Activated T-cell treated with anti-CD3 and anti-CD28 coated beads, Interleukin-2, amount 50 U/mL, for 72 hours (primary cell): Measurements from ENCODE around the gene MKNK2. TPM values are rescaled to one million over a fixed set of nuclear protein-coding genes. Genes with fewer than 3 reads are reported as not detected.

Experiments
- ATAC-seq, 2 donors: fragments of 150-1000 bp; cut with Tn5 transposase; replicated peaks in 1 of 2; 2 replicates each; pipeline ENCODE4 v1.10.0; 2021; ENCODE audit warnings: moderate library complexity in 2 of 2, mild to moderate bottlenecking in 1 of 2
- DNase-seq, 2 donors: peaks; one replicate each; pipeline ENCODE4 v3.0.0; 2021 to 2022; ENCODE audit warnings: mixed read lengths in 1 of 2
- H3K27ac Mint-ChIP-seq: one replicate; pipeline ENCODE4 v1.8.0; 2022; ENCODE audit warnings: mild to moderate bottlenecking, moderate library complexity, mixed read lengths
- H3K27me3 Mint-ChIP-seq: one replicate; pipeline ENCODE4 v1.8.0; 2022; ENCODE audit warnings: low read depth, mixed read lengths
- H3K36me3 Mint-ChIP-seq, 2 donors: one replicate each; pipeline ENCODE4 v1.8.0; 2022; ENCODE audit warnings: mixed read lengths in 2 of 2, mild to moderate bottlenecking in 1 of 2; ENCODE audit not compliant: insufficient read depth in 2 of 2
- H3K4me1 Mint-ChIP-seq: one replicate; pipeline ENCODE4 v1.8.0; 2022; ENCODE audit warnings: low read depth, mixed read lengths
- H3K4me3 Mint-ChIP-seq, 2 donors: one replicate each; pipeline ENCODE4 v1.8.0; 2022; ENCODE audit warnings: mild to moderate bottlenecking in 2 of 2, mixed read lengths in 2 of 2, moderate library complexity in 2 of 2
- H3K9me3 Mint-ChIP-seq, 2 donors: one replicate each; pipeline ENCODE4 v1.8.0; 2022; ENCODE audit warnings: mixed read lengths in 2 of 2
- total RNA-seq, 2 donors: library from RNA; stranded (reverse); gene quantifications; one replicate each; pipeline ENCODE4 v1.2.3, GENCODE V29; 2022

The MKNK2 gene
- total RNA-seq, 2 donors from 2014 or later: 120 to 121 TPM

DNA sequence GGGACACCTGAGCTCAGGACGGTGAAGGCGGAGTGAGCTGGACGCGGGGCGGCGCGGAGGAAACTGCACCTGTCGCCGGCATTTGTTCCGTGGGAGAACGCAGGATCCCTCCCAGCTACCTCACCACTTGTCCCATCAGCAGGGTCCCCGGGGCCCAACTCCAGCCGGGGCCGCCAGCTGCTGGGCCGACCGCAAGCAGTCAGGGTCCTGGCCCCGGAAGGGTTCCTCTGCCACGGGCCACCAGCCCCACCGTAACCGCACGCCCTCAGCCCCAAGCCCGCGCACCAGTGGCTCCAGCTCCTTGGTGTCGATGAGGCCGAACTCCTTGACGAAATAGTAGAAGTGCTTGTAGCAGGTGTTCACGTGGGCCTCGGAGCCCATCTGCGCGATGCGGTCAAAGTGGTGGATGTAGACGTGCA lies 25.5 kb upstream of the MKNK2 start:
- no peak for DNase-seq
- peaks cover 33% of the 10 kb centered on the region for H3K4me1 Mint-ChIP-seq
- H3K4me3 Mint-ChIP-seq: no peak overlapping the region
- no peak overlapping the region for H3K27ac Mint-ChIP-seq
- ATAC-seq: no peak
- no peaks in the 10 kb centered on the region for H3K9me3 Mint-ChIP-seq
- H3K27me3 Mint-ChIP-seq: no peaks in the 10 kb centered on the region
- peaks cover 8 to 42% of the 10 kb centered on the region in 2 donors for H3K36me3 Mint-ChIP-seq

DNA sequence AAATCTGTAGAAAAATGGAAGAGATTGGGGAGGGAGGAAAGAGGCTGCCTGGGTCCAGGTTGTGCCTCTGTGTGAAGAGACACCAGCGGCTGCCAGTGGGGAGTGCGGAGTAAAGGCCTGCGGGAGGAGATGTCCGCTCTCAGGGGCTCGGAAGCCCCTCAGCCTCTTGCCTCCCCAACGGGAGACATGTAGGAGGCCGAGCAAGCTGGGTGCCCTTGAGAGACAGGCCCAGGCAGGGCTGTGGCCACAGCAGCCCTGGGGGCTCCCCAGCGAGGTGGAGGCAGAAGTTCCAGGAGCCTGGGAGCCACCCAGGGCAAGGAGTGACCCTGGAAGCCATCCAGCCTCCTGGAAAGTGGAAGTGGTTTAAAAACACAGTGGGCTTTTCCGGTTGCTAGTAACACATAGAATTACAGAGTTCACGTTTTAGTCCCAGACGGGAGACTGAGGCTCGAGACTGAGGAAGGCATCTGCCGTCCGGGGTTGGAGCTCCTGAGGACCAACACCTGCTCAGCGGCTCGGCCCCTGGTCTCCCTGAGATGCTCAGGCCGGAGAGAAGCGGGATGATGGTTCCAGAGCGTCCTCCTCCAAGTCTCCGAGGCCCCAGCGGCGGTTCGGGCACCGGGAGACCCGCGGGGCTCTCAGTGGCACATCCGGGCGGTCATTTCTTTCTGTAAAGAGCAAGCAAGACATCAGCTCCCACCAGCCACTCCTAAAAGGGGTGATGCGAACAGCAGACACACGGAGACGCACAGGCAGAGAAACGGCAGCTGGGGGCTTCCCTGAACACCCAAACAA lies 21.9 kb upstream of the MKNK2 start:
- Mint-ChIP-seq H3K27me3 (no peaks in the 10 kb centered on the region), H3K4me1 (peaks cover 23% of the 10 kb centered on the region), H3K27ac (peak overlapping the region; percentile 48), H3K36me3 (peaks cover 8 to 39% of the 10 kb centered on the region in 2 donors), H3K4me3 (no peak overlapping the region), H3K9me3 (no peaks in the 10 kb centered on the region)
- ATAC-seq: no peak
- no peak for DNase-seq

DNA sequence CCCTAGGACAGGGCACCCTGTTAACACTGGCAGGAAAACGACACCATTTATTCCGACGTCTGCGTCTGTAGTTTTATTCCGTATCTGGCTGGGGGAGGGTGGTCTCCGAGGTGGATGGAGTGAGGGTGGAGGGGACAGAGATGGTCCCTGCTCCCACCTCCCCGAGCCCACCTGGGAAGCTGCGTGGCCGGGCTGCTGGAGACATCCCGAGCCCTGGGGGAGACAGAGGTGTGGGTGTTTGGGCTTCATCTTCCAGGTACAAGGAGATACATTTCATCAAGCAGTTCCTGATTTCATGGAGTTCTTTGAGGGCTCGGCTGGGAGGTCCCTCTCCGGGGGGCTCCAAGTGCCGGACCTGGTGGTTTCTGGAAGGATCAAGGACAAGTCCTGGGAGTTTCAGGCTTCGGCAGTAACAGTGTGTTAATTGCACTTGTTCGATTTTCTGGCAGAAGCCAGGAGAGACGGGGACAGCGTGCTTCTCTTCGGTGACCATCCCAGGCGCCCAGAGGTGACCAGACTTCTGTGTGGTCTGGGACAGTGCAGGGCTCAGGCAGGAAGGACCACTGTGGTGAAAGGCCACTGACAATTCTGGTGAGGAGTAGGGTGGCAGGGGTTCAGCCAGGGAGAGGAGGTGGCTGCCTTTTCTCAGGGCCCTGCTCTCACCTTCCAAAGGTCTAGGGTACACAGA lies 20.1 kb upstream of the MKNK2 start:
- DNase-seq: no peak
- H3K27ac Mint-ChIP-seq: peak overlapping the region; percentile 81
- peaks cover 8 to 31% of the 10 kb centered on the region in 2 donors for H3K36me3 Mint-ChIP-seq
- no peak for ATAC-seq
- H3K9me3 Mint-ChIP-seq: no peaks in the 10 kb centered on the region
- H3K4me1 Mint-ChIP-seq: peaks cover 23% of the 10 kb centered on the region
- no peaks in the 10 kb centered on the region for H3K27me3 Mint-ChIP-seq
- no peak overlapping the region for H3K4me3 Mint-ChIP-seq

DNA sequence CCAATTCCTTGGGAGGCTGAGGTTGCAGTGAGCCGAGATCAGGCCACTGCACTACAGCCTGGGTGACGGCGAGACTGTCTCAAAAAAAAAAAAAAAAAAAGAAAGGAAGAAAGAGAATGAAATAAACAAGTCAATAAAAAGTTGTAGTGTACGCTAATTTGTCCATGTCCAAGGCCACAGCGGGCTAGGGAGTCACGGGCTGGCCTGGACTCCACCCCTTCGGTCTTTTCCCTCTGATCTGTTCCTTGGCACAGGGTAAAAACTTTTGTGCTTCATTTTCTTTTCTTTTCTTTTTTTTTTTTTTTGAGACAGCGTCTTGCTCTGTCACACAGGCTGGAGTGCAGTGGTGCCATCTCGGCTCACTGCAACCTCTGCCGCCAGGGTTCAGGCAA lies 19.4 kb upstream of the MKNK2 start:
- Mint-ChIP-seq H3K4me3 (no peak overlapping the region), H3K36me3 (peaks cover 8 to 28% of the 10 kb centered on the region in 2 donors), H3K27ac (peak overlapping the region; percentile 63), H3K27me3 (no peaks in the 10 kb centered on the region), H3K4me1 (peaks cover 23% of the 10 kb centered on the region), H3K9me3 (no peaks in the 10 kb centered on the region)
- no peak for DNase-seq
- ATAC-seq: no peak

DNA sequence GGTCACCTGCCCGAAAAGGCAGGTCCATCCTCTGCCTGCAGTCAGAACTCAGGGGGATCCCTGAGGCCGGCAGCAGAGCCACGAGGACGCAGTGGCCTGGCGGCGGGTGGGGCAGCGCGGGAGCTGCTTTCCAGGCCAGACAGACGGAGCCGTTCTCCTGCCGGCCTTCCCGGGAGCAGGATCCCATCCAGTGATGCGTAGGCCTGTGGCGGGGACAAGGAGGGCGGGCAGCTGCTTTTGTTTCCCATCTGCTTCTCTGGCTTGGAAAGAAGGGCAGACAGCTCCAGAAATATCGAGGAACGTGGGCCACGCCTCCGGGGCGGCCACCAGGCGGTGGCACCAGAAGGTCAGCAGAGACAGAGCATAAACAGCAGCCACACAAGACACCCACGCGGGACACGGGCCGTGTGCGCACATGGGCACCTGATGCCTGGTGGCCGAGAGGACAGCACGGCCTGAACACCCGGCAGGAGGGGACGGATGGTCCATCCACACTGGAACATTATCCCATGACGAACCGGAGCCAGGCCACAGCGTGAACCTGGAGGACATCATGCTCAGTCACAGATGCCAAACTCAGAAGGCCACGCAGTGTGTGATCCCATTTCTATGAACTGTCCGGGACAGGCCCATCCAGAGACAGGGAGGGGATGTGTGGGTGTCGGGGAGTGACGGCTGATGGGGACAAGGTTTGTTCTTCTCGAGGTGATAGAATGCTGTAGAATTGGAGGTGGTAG lies 13.9 kb upstream of the MKNK2 start:
- H3K9me3 Mint-ChIP-seq: no peaks in the 10 kb centered on the region
- no peak overlapping the region for H3K27ac Mint-ChIP-seq
- H3K36me3 Mint-ChIP-seq: no peaks in the 10 kb centered on the region
- peaks cover 24% of the 10 kb centered on the region for H3K4me1 Mint-ChIP-seq
- no peak for ATAC-seq
- no peak overlapping the region for H3K4me3 Mint-ChIP-seq
- no peaks in the 10 kb centered on the region for H3K27me3 Mint-ChIP-seq
- DNase-seq: no peak

DNA sequence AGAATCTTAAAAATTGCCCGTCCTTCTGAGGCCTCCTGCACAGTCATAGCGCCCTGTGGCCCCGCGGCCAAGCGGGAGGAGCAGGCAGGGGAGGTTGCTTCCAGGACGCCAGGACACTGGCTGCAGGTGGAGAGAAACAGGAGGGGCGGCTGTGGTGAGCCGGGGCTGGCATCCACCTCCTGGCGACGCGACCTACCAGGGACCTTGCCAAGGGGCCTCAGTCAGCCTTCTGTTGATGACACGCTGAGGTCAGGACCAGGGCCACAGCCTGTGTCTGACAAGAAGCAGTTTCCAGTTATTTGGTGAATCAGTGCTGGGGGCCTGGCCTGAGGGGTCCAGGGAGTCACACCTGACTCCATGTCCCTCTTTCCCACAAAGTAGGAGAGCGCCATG lies 13.3 kb upstream of the MKNK2 start:
- Mint-ChIP-seq H3K36me3 (no peaks in the 10 kb centered on the region), H3K27me3 (no peaks in the 10 kb centered on the region), H3K4me3 (no peak overlapping the region), H3K9me3 (no peaks in the 10 kb centered on the region), H3K27ac (no peak overlapping the region), H3K4me1 (peaks cover 20% of the 10 kb centered on the region)
- DNase-seq: no peak
- ATAC-seq: no peak

DNA sequence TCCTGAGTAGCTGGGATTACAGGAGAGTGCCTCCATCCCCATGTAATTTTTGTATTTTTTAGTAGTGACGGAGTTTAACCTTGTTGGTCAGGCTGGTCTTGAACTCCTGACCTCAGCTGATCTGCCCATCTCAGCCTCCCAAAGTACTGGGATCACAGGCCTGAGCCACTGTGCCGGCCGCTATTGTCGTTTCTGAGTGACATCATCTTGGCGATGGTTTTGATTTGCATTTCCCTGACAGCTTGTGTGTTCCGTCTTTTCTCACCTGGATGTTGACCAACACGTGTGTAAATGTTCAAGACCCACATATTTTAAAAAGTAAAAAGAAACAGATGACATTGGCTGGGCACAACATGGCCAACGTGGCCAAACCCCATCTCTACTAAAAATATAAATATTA lies 12.8 kb upstream of the MKNK2 start:
- H3K4me3 Mint-ChIP-seq: peak overlapping the region in 1 of 2 donors; percentile 34
- H3K4me1 Mint-ChIP-seq: peaks cover 26% of the 10 kb centered on the region
- no peaks in the 10 kb centered on the region for H3K36me3 Mint-ChIP-seq
- no peak for DNase-seq
- no peak overlapping the region for H3K27ac Mint-ChIP-seq
- H3K27me3 Mint-ChIP-seq: no peaks in the 10 kb centered on the region
- no peaks in the 10 kb centered on the region for H3K9me3 Mint-ChIP-seq
- no peak for ATAC-seq

DNA sequence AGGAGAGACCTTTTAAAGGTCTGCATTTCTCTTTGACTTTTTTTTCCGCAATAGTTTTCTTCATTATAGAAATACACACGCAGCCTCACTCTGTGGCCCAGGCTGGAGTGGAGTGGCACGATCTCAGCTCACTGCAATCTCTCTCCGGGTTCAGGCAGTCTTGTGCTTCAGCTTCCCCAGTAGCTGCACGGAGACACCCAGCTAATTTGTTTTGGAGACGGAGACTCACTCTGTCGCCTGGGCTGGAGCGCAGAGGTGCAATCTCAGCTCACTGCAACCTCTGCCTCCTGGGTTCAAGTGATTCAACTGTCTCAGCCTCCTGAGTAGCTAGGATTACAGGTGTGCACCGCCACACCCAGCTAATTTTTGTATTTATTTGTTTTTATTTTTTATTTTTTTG lies 11.7 kb upstream of the MKNK2 start:
- Mint-ChIP-seq H3K4me3 (peak overlapping the region; percentile 89 to 91), H3K27me3 (no peaks in the 10 kb centered on the region), H3K4me1 (peaks cover 26% of the 10 kb centered on the region), H3K36me3 (no peaks in the 10 kb centered on the region), H3K27ac (no peak overlapping the region), H3K9me3 (no peaks in the 10 kb centered on the region)
- ATAC-seq: no peak
- DNase-seq: no peak

DNA sequence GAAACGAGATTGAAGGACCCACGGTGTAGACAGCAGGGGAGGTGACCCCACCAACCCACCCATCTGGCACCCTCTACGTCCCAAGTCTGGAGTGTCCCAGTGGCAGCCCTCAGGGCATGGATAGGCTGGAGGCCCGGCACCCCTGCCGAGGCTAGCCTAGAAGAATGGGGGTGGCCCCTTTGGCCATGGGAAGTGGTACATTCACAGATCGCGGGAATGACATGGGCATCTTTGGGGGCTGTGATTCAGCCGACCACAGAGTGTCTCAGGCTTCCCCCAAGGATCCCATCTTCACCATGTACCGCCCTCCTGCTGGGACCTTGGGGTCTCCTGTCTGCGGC lies 11.3 kb upstream of the MKNK2 start:
- Mint-ChIP-seq H3K9me3 (no peaks in the 10 kb centered on the region), H3K27me3 (no peaks in the 10 kb centered on the region)

DNA sequence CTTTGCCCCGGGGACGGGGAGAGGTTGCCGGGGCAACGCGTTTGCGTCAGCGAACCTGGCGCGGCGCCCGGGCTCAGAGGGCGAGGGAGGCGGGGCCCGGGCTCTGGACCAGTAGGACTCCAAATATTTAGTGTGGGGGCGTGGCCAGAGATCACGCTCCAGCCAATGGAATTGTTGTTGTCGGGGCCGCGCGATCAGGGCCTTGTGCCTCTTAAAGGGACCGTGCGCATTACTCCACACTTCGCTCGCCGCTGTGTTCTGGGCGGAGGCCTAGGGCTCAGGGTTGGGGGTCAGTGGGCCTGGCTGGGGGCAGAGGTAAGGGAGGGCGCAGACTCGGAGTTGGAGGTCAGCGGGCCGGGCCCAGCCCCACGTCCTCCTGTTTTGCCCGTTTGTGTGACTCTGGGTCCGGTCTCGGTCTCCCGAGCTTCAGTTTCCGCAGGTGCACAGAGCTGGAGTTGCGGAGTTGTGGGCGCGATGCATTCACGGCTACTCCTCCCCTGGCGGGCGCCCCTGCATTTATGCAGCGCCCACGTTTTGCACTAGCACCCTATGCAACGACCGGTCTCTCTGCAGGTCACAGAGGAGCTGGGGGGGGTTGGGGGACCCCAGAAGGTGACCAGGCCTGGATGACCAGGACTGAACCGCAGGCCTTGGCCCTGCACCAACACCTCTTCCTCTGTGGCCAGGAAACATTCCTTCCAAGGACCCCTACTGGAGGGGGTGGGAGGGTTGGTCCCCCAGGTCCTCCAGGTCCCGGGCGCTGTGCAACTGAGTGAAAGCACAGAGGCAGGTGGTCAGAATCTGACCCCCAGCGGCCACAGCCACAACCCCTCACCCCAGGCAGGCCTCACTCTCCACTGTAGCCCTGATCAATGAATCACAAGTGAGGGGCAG lies 10.7 kb upstream of the MKNK2 start:
- peak overlapping the region; percentile 89 to 91 for H3K4me3 Mint-ChIP-seq
- H3K9me3 Mint-ChIP-seq: no peaks in the 10 kb centered on the region
- ATAC-seq: peak; percentile 85 to 89
- DNase-seq: peak; percentile 99 to 100
- H3K27ac Mint-ChIP-seq: peak overlapping the region; percentile 33
- no peaks in the 10 kb centered on the region for H3K27me3 Mint-ChIP-seq
- H3K4me1 Mint-ChIP-seq: peaks cover 26% of the 10 kb centered on the region
- H3K36me3 Mint-ChIP-seq: no peaks in the 10 kb centered on the region

More for the DNA sequence above, 11.3 kb upstream of the MKNK2 start:
- ATAC-seq (no peak), DNase-seq (no peak)
- Mint-ChIP-seq H3K4me3 (peak overlapping the region; percentile 89 to 91), H3K36me3 (no peaks in the 10 kb centered on the region), H3K4me1 (peaks cover 26% of the 10 kb centered on the region), H3K27ac (no peak overlapping the region)

DNA sequence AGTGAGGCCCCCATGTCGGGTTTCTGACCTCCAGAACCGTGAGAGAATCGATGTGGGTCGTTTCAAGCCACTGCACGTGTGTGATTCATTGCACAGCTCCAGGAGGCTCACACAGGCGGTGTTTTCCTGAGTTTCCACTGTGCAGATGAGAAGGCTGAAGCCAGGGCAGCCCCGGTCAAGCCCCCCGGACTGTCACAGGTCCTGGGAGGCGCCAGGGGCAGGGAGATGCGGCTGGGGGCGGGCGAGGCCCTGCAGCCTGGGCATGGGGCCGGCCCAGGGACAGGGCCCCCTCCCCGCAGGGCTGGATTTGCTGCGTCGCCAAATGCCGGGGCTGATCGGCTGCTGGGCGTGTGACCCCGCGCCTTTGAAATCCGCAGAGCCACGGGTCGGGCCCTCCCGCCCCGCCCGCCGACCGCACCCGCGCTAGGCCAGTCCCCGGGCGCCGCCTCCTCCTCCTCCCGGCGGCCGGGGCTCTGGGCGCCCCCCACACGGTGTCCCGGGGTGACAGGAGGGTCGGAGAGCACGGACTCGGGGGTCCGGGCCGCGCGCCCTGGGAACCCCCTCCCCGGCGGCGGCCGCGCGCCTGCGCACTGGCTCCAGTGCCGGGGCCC lies 9.9 kb upstream of the MKNK2 start:
- peak overlapping the region; percentile 97 for H3K27ac Mint-ChIP-seq
- no peaks in the 10 kb centered on the region for H3K36me3 Mint-ChIP-seq
- peak; percentile 60 to 64 for ATAC-seq
- H3K27me3 Mint-ChIP-seq: no peaks in the 10 kb centered on the region
- H3K9me3 Mint-ChIP-seq: no peaks in the 10 kb centered on the region
- H3K4me3 Mint-ChIP-seq: peak overlapping the region; percentile 91 to 94
- DNase-seq: peak in 1 of 2 donors; percentile 72
- H3K4me1 Mint-ChIP-seq: peaks cover 31% of the 10 kb centered on the region

DNA sequence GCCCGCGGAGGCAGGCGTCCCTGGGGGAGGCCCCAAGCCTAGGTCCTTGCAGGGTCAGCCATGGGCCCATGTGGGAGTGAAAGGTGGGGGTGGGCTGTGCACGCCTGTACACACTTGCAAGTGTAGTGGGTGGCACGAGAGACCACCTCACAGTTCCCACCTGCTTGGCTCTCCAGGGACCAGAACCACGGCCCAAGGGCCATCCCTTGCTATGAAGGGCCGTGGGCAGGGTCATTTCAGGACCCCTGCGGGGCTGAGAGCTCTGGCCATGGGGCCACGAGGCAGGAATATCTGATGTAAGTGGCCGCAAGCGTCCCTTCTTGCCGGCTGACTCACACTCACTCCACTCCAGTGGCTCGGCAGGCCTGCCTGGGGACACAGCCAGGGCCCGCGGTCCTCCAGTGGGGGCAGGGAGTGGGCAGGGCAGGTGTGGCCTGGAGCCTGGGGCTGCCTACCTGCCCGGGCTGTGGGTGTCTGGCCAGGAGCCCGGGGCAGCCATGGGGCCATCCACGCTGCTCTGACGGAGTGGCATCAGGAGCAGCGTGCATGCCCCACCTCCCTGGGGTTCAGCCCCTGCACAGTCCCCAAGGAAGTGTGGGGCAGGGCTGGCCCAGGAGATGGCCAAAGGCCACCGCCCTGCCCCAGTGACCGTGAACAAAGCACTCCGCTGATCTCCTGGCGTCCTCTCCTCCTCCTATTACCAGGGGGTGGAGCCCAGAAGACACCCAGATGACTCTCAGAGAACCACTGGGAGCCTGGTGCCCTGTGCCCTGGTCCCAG lies 8.6 kb upstream of the MKNK2 start:
- Mint-ChIP-seq H3K4me1 (peaks cover 40% of the 10 kb centered on the region), H3K27ac (peak overlapping the region; percentile 97), H3K9me3 (no peaks in the 10 kb centered on the region), H3K36me3 (no peaks in the 10 kb centered on the region), H3K4me3 (peak overlapping the region; percentile 91 to 94), H3K27me3 (no peaks in the 10 kb centered on the region)
- DNase-seq: no peak
- no peak for ATAC-seq
